ENCODE results near the gene HCAR1. TPM values are rescaled to one million over a fixed set of nuclear protein-coding genes. Genes with fewer than 3 reads are reported as not detected.
"Not testable (repeated sequence)": the region's sequence is repeated elsewhere in the genome, so short reads cannot be mapped to it uniquely, and the experiment has no call there.

Gene HCAR1
- polyA plus RNA-seq, 1 donor (not counting 4 experiments of a cell fraction or from before 2014, with no cell fraction given), result 0.07 TPM

DNA sequence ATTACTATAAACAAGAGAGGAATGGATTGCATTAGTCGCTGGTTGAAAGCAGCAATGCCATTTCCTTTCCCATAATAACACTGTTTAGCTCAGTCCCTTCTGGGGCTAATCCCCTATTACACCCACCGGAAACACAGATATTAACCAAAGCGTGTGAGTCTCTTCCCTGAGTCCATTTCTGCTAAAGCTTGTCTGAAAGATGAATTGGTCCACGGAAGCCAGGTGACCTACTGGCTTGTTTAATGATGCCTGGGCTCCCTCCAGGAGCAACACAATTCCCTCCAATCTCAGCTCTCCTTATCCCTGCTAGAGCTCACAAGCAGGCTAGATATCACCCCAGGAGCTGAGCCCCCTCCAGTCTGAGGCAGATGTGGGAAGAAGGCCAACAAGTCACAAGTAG is 29.2 kb downstream of the HCAR1 start:
- H3K9me3 ChIP-seq (ENCODE audit: control insufficient read depth, low read depth, low read length); H3K79me2 ChIP-seq (ENCODE audit: control insufficient read depth, insufficient read depth, low read length); H2AFZ ChIP-seq (ENCODE audit: control insufficient read depth, low read length); H4K20me1 ChIP-seq (ENCODE audit: control insufficient read depth, extremely low read depth, insufficient read depth, low read length); H3K27me3 ChIP-seq (ENCODE audit: control insufficient read depth, extremely low read depth, insufficient read depth, low read length); dilution Hi-C loops (cut with MboI; ENCODE audit: extremely low pct_ligation_motif_present, low sequenced_read_pairs); H3K9ac ChIP-seq (ENCODE audit: control insufficient read depth, extremely low read depth, insufficient read depth, low read length); DNase-seq (ENCODE audit: low read depth, low spot score); H3K9me1 ChIP-seq (ENCODE audit: control insufficient read depth, extremely low read depth, insufficient read depth, low read length); H3K36me3 ChIP-seq (ENCODE audit: control insufficient read depth in 2 of 2, extremely low read depth in 1 of 2, insufficient read depth in 2 of 2, low read length in 2 of 2): not testable (repeated sequence)
- Histone ChIP-seq H3K4me1 (ENCODE audit: control insufficient read depth, extremely low read depth, insufficient read depth, low read length) (peaks cover 38% of the 10 kb centered on the region), H3K4me3 (ENCODE audit: control insufficient read depth in 2 of 3, extremely low read depth in 1 of 3, insufficient read depth in 2 of 3, low read depth in 1 of 3, low read length in 3 of 3) (peak overlapping the region in 1 of 3 experiments; percentile 28), H3K27ac (ENCODE audit: control insufficient read depth, insufficient read depth, low read length) (peak overlapping the region; percentile 71), H3K4me2 (ENCODE audit: control insufficient read depth, extremely low read depth, insufficient read depth, low read depth, low read length) (peak overlapping the region; percentile 22)
- peak; percentile 51 for FAIRE-seq

DNA sequence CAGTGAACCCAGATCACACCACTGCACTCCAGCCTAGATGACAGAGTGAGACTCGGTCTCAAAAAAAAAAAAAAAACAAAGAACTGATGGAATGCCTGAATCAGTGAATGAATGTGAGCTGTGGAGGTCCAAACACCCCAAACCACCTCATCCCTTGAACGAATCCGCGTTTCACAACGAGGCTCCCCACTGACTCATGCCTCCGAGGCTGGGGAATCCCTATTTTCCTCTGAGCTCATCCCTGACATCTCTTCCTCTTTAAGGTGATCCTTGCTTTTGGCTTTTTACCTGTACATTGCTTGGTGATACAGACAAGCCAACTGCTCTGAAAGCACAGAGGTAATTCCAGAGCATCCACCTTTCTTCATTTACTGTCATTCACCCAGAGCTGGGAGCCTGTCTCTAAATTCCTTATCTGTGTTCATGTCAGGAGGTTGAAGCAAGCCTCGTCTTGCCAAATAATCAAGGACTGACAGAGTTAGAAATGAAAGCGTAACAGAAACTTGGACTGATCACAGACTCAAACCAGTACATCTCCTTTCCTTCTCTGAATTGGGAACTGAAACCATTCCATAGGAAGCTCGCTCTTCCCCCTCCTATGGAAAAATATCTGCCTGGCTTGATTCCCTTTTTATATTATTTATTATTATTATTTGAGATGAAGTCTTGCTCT is 30.5 kb downstream of the HCAR1 start:
- H4K20me1 ChIP-seq (ENCODE audit: control insufficient read depth, extremely low read depth, insufficient read depth, low read length); H3K9me3 ChIP-seq (ENCODE audit: control insufficient read depth, low read depth, low read length); H3K79me2 ChIP-seq (ENCODE audit: control insufficient read depth, insufficient read depth, low read length); H3K27me3 ChIP-seq (ENCODE audit: control insufficient read depth, extremely low read depth, insufficient read depth, low read length); dilution Hi-C loops (cut with MboI; ENCODE audit: extremely low pct_ligation_motif_present, low sequenced_read_pairs); H3K9me1 ChIP-seq (ENCODE audit: control insufficient read depth, extremely low read depth, insufficient read depth, low read length); H3K36me3 ChIP-seq (ENCODE audit: control insufficient read depth in 2 of 2, extremely low read depth in 1 of 2, insufficient read depth in 2 of 2, low read length in 2 of 2); H3K4me3 ChIP-seq (ENCODE audit: control insufficient read depth in 2 of 3, extremely low read depth in 1 of 3, insufficient read depth in 2 of 3, low read depth in 1 of 3, low read length in 3 of 3); H2AFZ ChIP-seq (ENCODE audit: control insufficient read depth, low read length); DNase-seq (ENCODE audit: low read depth, low spot score): not testable (repeated sequence)
- Histone ChIP-seq H3K4me2 (ENCODE audit: control insufficient read depth, extremely low read depth, insufficient read depth, low read depth, low read length) (peak overlapping the region; percentile 70), H3K4me1 (ENCODE audit: control insufficient read depth, extremely low read depth, insufficient read depth, low read length) (peaks cover 38% of the 10 kb centered on the region), H3K9ac (ENCODE audit: control insufficient read depth, extremely low read depth, insufficient read depth, low read length) (peak overlapping the region; percentile 74), H3K27ac (ENCODE audit: control insufficient read depth, insufficient read depth, low read length) (peak overlapping the region; percentile 71)
- peak; percentile 99 for FAIRE-seq

DNA sequence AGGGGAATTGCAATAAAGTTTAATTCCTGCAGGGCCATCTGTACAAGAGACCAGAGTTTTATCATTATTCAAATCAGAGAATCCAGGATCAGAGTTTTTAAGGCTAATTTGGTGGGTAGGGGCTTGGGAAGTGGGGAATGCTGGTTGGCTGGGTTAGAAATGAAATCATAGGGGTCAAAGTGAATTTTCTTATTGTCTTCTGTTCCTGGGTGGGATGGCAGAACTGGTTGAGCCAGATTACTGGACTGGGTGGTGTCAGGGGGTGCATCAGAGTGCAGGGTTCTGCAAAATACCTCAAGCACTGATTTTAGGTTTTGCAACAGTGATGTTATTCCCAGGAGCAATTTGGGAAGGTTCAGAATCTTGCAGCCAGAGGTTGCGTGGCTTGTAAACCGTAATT is 33.7 kb downstream of the HCAR1 start:
- H4K20me1 ChIP-seq (ENCODE audit: control insufficient read depth, extremely low read depth, insufficient read depth, low read length); H3K27me3 ChIP-seq (ENCODE audit: control insufficient read depth, extremely low read depth, insufficient read depth, low read length); H3K27ac ChIP-seq (ENCODE audit: control insufficient read depth, insufficient read depth, low read length); H3K36me3 ChIP-seq (ENCODE audit: control insufficient read depth in 2 of 2, extremely low read depth in 1 of 2, insufficient read depth in 2 of 2, low read length in 2 of 2); H3K9ac ChIP-seq (ENCODE audit: control insufficient read depth, extremely low read depth, insufficient read depth, low read length); H3K9me3 ChIP-seq (ENCODE audit: control insufficient read depth, low read depth, low read length); H3K4me3 ChIP-seq (ENCODE audit: control insufficient read depth in 2 of 3, extremely low read depth in 1 of 3, insufficient read depth in 2 of 3, low read depth in 1 of 3, low read length in 3 of 3); DNase-seq (ENCODE audit: low read depth, low spot score); dilution Hi-C loops (cut with MboI; ENCODE audit: extremely low pct_ligation_motif_present, low sequenced_read_pairs); H3K9me1 ChIP-seq (ENCODE audit: control insufficient read depth, extremely low read depth, insufficient read depth, low read length); H3K79me2 ChIP-seq (ENCODE audit: control insufficient read depth, insufficient read depth, low read length): not testable (repeated sequence)
- Histone ChIP-seq H3K4me1 (ENCODE audit: control insufficient read depth, extremely low read depth, insufficient read depth, low read length) (peaks cover 24% of the 10 kb centered on the region), H3K4me2 (ENCODE audit: control insufficient read depth, extremely low read depth, insufficient read depth, low read depth, low read length) (peak overlapping the region; percentile 48), H2AFZ (ENCODE audit: control insufficient read depth, low read length) (peak overlapping the region; percentile 20)
- FAIRE-seq, result peak; percentile 17
